HG03196 (cell line): ENCODE data around the gene SETBP1.

ENCODE experiments used
- ATAC-seq: cut with Tn5 transposase; IDR thresholded peaks from one replicate; pipeline ENCODE4 v1.9.1; 2021; ENCODE audit not compliant: unreplicated experiment

The SETBP1 gene

GRCh38 chr18:44680273-44681075, at the start of gene SETBP1:
Gene SETBP1, plus strand, starts transcription at chr18:44680888. Its CDS starts 20,459 bp downstream, at chr18:44701347.
- no peak for ATAC-seq

GRCh38 chr18:44632469-44633145, 48.1 kb upstream of the SETBP1 start:
- ATAC-seq, result no peak

- ATAC-seq, result no peak
Observed at GRCh38 chr18:44635546-44635945, 45.1 kb upstream of the SETBP1 start.

- no peak for ATAC-seq
Observed at GRCh38 chr18:44636241-44636640, 44.4 kb upstream of the SETBP1 start.

GRCh38 chr18:44637210-44638033, 43.3 kb upstream of the SETBP1 start:
- ATAC-seq, result no peak

- no peak for ATAC-seq
Observed at GRCh38 chr18:44638034-44638540, 42.6 kb upstream of the SETBP1 start.

- no peak for ATAC-seq
Observed at GRCh38 chr18:44638811-44639210, 41.9 kb upstream of the SETBP1 start.

- ATAC-seq, result no peak
Observed at GRCh38 chr18:44643004-44643403, 37.7 kb upstream of the SETBP1 start.

GRCh38 chr18:44651478-44651877, 29.2 kb upstream of the SETBP1 start:
- no peak for ATAC-seq

GRCh38 chr18:44651918-44652572, 28.6 kb upstream of the SETBP1 start:
- ATAC-seq, result no peak

GRCh38 chr18:44652722-44653121, 28.0 kb upstream of the SETBP1 start:
- no peak for ATAC-seq

GRCh38 chr18:44654573-44654972, 26.1 kb upstream of the SETBP1 start:
- ATAC-seq, result no peak

GRCh38 chr18:44655435-44655834, 25.3 kb upstream of the SETBP1 start:
- ATAC-seq, result no peak

GRCh38 chr18:44659771-44660170, 20.9 kb upstream of the SETBP1 start:
- ATAC-seq, result no peak

GRCh38 chr18:44668270-44668975, 12.3 kb upstream of the SETBP1 start:
- ATAC-seq, result no peak

GRCh38 chr18:44671914-44672313, 8.8 kb upstream of the SETBP1 start:
- no peak for ATAC-seq

GRCh38 chr18:44672506-44672905, 8.2 kb upstream of the SETBP1 start:
- ATAC-seq, result no peak

GRCh38 chr18:44673256-44673880, 7.3 kb upstream of the SETBP1 start:
- no peak for ATAC-seq

- ATAC-seq, result no peak
Observed at GRCh38 chr18:44677933-44678332, 2.8 kb upstream of the SETBP1 start.

GRCh38 chr18:44678725-44679055, 2.0 kb upstream of the SETBP1 start:
- no peak for ATAC-seq
